Loucy (cell line): ENCODE results near the gene AKNA.

ENCODE experiments used
- H2AFZ ChIP-seq: fragments of 200-600 bp; sonication (generic); 2 replicates; pipeline ENCODE4 v1.6.0; 2016; ENCODE audit warnings: antibody characterized with exemption, mild to moderate bottlenecking, low read length, moderate library complexity
- H3F3A ChIP-seq: fragments of 200-600 bp; 2 replicates; pipeline ENCODE4 v1.6.0; 2016; ENCODE audit warnings: antibody characterized with exemption, low read depth, mild to moderate bottlenecking
- H3K27me3 ChIP-seq: fragments of 200-600 bp; sonication (generic); 2 replicates; pipeline ENCODE4 v1.6.1; 2014; ENCODE audit warnings: low read length, mild to moderate bottlenecking; ENCODE audit not compliant: insufficient read depth, poor library complexity, severe bottlenecking
- H3K36me3 ChIP-seq: fragments of 200-600 bp; sonication (generic); 2 replicates; pipeline ENCODE4 v1.6.1; 2016; ENCODE audit warnings: low read length; ENCODE audit not compliant: insufficient read depth
- H3K4me1 ChIP-seq: fragments of 200-600 bp; sonication (generic); 2 replicates; pipeline ENCODE4 v1.5.1; 2014; ENCODE audit warnings: low read length, mild to moderate bottlenecking; ENCODE audit not compliant: insufficient read depth, poor library complexity, severe bottlenecking
- H3K4me2 ChIP-seq: fragments of 200-600 bp; sonication (generic); 2 replicates; pipeline ENCODE4 v1.6.0; 2014; ENCODE audit warnings: antibody characterized with exemption, low read length, low read depth, mild to moderate bottlenecking; ENCODE audit not compliant: poor library complexity, severe bottlenecking
- H3K4me3 ChIP-seq: fragments of 200-600 bp; sonication (generic); 2 replicates; pipeline ENCODE4 v1.5.1; 2014; ENCODE audit warnings: low read length, mild to moderate bottlenecking, mixed read lengths; ENCODE audit not compliant: poor library complexity, severe bottlenecking
- H3K79me2 ChIP-seq: fragments of 200-600 bp; sonication (generic); 2 replicates; pipeline ENCODE4 v1.6.1; 2014; ENCODE audit warnings: low read length; ENCODE audit not compliant: insufficient read depth
- H3K9ac ChIP-seq: fragments of 200-600 bp; sonication (generic); 2 replicates; pipeline ENCODE4 v1.6.0; 2014; ENCODE audit warnings: mild to moderate bottlenecking, low read depth, low read length, moderate library complexity; ENCODE audit not compliant: poor library complexity, severe bottlenecking
- H3K9me2 ChIP-seq: fragments of 200-600 bp; sonication (generic); replicated peaks from 2 replicates; pipeline ENCODE4 v1.6.1; 2016; ENCODE audit warnings: low read depth, low read length, mixed read lengths
- H3K9me3 ChIP-seq: fragments of 200-600 bp; sonication (generic); 2 replicates; pipeline ENCODE4 v1.6.1; 2014; ENCODE audit warnings: mild to moderate bottlenecking, antibody characterized with exemption, low read length, low read depth; ENCODE audit not compliant: insufficient read depth
- H4K20me1 ChIP-seq: fragments of 200-600 bp; sonication (generic); 2 replicates; pipeline ENCODE4 v1.6.0; 2014; ENCODE audit warnings: antibody characterized with exemption, low read length, mild to moderate bottlenecking; ENCODE audit not compliant: insufficient read depth, poor library complexity, severe bottlenecking
- EZH2phosphoT487 ChIP-seq: fragments of 200-600 bp; IDR thresholded peaks from 2 replicates; pipeline ENCODE4 v1.6.1; 2018; ENCODE audit warnings: antibody characterized with exemption, mild to moderate bottlenecking, moderate library complexity, borderline replicate concordance
- TF ChIP-seq, protein P1 (sequence below): fragments of 200-600 bp; sonication (generic); conservative IDR thresholded peaks from 2 replicates; pipeline ENCODE4 v1.5.1; 2014; ENCODE audit warnings: mild to moderate bottlenecking, antibody characterized with exemption, low read length

The AKNA gene

DNA sequence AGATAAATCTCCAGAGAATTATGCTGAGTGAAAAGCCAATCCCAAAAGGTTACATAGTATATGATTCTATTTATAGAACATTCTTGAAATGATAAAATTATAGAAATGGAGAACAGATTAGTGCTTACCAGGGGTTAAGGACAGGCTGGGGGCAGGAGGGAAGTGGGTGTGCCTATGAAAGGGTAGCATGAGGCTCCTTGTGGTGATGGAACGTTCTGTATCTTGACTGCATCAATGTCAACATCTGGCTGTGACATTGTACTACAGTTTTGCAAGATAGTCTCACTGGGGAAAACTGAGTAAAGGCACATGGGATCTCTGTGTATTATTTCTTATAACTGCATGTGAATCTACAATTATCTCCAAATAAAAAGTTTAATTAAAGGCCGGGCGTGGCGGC is 35.9 kb downstream of the AKNA start:
- peaks cover 7% of the 10 kb centered on the region for H4K20me1 ChIP-seq
- TF ChIP-seq EZH2phosphoT487: no peak
- TF ChIP-seq, protein P1, sequence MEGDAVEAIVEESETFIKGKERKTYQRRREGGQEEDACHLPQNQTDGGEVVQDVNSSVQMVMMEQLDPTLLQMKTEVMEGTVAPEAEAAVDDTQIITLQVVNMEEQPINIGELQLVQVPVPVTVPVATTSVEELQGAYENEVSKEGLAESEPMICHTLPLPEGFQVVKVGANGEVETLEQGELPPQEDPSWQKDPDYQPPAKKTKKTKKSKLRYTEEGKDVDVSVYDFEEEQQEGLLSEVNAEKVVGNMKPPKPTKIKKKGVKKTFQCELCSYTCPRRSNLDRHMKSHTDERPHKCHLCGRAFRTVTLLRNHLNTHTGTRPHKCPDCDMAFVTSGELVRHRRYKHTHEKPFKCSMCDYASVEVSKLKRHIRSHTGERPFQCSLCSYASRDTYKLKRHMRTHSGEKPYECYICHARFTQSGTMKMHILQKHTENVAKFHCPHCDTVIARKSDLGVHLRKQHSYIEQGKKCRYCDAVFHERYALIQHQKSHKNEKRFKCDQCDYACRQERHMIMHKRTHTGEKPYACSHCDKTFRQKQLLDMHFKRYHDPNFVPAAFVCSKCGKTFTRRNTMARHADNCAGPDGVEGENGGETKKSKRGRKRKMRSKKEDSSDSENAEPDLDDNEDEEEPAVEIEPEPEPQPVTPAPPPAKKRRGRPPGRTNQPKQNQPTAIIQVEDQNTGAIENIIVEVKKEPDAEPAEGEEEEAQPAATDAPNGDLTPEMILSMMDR: no peak

DNA sequence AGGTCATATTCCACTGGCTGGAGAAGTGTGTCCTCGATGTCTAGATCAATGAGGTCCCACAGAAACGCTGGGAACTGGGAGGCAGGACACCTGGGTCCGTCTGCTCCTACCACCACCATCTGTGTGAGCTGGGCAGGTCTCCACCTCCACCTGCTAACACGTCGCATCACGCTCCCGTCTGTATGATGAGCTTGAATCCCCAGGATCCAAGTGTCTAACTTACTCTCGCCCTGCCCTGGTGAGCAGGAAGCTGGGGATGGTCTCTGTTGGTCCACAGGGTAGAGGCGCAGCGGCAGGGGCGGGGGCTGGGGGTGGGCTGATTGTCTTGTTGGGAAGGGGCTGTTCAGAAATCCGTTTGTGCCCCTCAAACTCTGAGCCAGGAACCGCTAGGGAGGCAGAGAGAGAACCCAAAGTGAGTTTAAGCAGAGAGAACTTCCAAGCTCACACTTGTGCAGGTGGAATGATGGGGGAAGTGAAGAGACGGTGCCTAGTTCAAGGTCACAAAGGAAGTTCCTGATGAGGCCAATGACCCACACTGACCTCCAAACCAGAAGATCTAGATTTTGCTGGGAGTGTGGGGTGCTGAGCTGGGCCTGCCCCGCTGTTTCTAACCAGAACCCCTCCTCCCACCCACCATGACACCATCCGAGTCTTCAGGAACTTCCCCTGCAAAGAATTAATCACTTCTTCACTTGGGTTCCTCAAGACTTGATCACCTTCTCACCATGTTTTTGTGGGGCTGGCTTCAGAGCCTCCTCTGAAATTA is 37.0 kb downstream of the AKNA start:
- no peaks in the 10 kb centered on the region for H3K9me2 ChIP-seq
- H3K4me2 ChIP-seq: no peak overlapping the region
- TF ChIP-seq EZH2phosphoT487: no peak
- TF ChIP-seq, protein P1: no peak

More for the DNA sequence above, 35.9 kb downstream of the AKNA start:
- Histone ChIP-seq H3K9me2 (no peaks in the 10 kb centered on the region), H3K4me3 (no peak overlapping the region), H2AFZ (no peak overlapping the region), H3K36me3 (peaks cover 75% of the 10 kb centered on the region; the same call in 1 of the 2 replicates), H3K4me1 (peaks cover 19% of the 10 kb centered on the region), H3K4me2 (no peak overlapping the region), H3K27me3 (no peaks in the 10 kb centered on the region), H3K79me2 (no peaks in the 10 kb centered on the region), H3F3A (0 out of 2 replicates have a peak, but pooled peaks cover 4% of the 10 kb centered on the region), H3K9me3 (no peaks in the 10 kb centered on the region), H3K9ac (no peak overlapping the region)

DNA sequence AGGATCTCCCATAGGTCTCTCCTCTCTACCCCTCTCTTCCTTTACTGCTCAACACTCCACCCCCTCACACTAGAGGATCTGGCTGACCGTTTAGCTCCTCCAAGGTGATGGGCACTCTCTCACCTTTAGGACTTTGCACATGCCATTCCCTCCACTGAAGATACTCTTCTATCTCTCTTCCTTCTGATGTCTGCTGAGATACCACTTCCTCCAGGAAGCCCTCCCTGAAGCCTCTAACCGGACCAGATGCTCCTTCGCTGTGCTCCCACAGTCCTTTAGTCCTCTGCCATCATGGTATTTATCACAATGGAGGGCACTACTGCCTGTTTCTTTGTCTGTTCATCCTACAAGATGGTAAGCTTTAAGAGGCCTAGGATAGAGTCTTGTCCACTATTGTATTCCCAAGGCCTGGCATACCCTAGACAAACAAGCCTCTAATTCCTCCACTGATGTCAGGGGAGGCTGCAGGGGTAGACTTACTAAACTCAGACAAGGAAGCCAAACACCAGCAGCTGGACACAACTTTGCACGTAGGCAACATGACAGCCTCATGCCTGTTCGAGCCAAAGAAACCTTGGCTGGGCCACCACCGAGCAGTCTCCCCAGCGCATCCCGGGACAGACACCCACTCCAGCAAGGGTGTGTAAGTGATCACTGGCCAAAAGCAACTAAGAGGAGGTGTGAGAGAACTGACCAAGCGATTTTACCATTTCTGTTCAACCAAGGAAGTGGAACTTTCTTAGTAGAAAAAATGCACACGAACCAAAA is 37.9 kb downstream of the AKNA start:
- TF ChIP-seq, protein P1: no peak
- TF ChIP-seq EZH2phosphoT487: no peak
- Histone ChIP-seq H3K9me3 (no peaks in the 10 kb centered on the region), H3K4me3 (no peak overlapping the region), H3K27me3 (no peaks in the 10 kb centered on the region), H3K9me2 (no peaks in the 10 kb centered on the region), H3K4me2 (peak overlapping the region; percentile 55), H2AFZ (no peak overlapping the region), H3K79me2 (no peaks in the 10 kb centered on the region), H3K36me3 (peaks cover 76% of the 10 kb centered on the region; the same call in 1 of the 2 replicates), H3K9ac (peak overlapping the region; percentile 35), H4K20me1 (peaks cover 7% of the 10 kb centered on the region), H3K4me1 (peaks cover 19% of the 10 kb centered on the region), H3F3A (0 out of 2 replicates have a peak, but pooled peaks cover 4% of the 10 kb centered on the region)

More for the DNA sequence above, 37.0 kb downstream of the AKNA start:
- Histone ChIP-seq H3K9ac (no peak overlapping the region), H2AFZ (no peak overlapping the region), H3K36me3 (peaks cover 75% of the 10 kb centered on the region; the same call in 1 of the 2 replicates), H4K20me1 (peaks cover 7% of the 10 kb centered on the region), H3K79me2 (no peaks in the 10 kb centered on the region), H3K9me3 (no peaks in the 10 kb centered on the region), H3K27me3 (no peaks in the 10 kb centered on the region), H3K4me3 (no peak overlapping the region), H3K4me1 (peaks cover 19% of the 10 kb centered on the region), H3F3A (0 out of 2 replicates have a peak, but pooled peaks cover 4% of the 10 kb centered on the region)
